ENCODE data around the gene CCNG2. TPM values are rescaled to one million over a fixed set of nuclear protein-coding genes. Genes with fewer than 3 reads are reported as not detected.

Gene CCNG2
- total RNA-seq, 3 donors from 2014 or later (not counting 1 experiment from before 2014, with no cell fraction given) = 35.5 to 91.5 (median 40.6) TPM

GRCh38 chr4:77190053-77190452, 33.0 kb downstream of the CCNG2 start:
- no peaks in the 10 kb centered on the region for H3K36me3 ChIP-seq (ENCODE audit: control insufficient read depth, insufficient read depth, low read length)
- no peak overlapping the region for H3K27ac Mint-ChIP-seq
- H3K4me3 ChIP-seq (ENCODE audit: low read length) = no peak overlapping the region
- DNase-seq = no peak
- no peak overlapping the region for H3K27ac ChIP-seq (ENCODE audit: low read length)
- no peaks in the 10 kb centered on the region for H3K36me3 Mint-ChIP-seq
- H3K27me3 ChIP-seq (ENCODE audit: control insufficient read depth, insufficient read depth, low read length) = no peaks in the 10 kb centered on the region
- H3K4me1 Mint-ChIP-seq = peaks cover 13 to 20% of the 10 kb centered on the region in 2 donors
- H3K27me3 Mint-ChIP-seq (ENCODE audit: low read depth in 2 of 2) = peaks cover 0 to 3% of the 10 kb centered on the region in 2 donors
- TF ChIP-seq CTCF (IDR thresholded peaks at IDR 0.05) = no peak
- no peaks in the 10 kb centered on the region for H3K9me3 ChIP-seq (ENCODE audit: control insufficient read depth, insufficient read depth, low read length)
- no peak for ATAC-seq
- WGBS (ENCODE audit: insufficient coverage) = 88% methylated on average over 1 of the region's 1 CpG
- H3K4me1 ChIP-seq (ENCODE audit: control insufficient read depth, insufficient read depth, low read length) = peaks cover 3% of the 10 kb centered on the region
- no peak overlapping the region for H3K4me3 Mint-ChIP-seq
- intact Hi-C loops (cut with micrococcal nuclease) = no loop called here
- no peaks in the 10 kb centered on the region for H3K9me3 Mint-ChIP-seq

DNA sequence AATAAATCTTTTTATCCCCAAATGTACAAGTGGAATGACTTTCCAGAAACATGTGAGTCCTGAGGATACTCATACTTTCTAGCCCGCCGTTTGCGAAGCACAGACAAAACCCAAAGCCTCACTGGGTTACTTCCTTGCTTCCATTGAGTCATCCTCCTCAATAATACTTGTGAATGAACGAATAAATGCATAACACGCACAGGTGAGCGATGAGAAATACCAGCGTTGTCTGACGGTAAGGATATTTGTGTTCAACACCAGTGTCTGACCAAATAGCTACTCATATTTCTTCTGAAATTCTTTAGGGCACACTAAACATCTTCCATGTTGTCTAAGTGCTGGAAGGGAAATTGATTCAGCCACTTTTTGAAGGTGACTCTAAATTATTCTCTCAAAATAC, 36.0 kb downstream of the CCNG2 start:
- no peaks in the 10 kb centered on the region for H3K36me3 ChIP-seq (ENCODE audit: control insufficient read depth, insufficient read depth, low read length)
- peaks cover 3% of the 10 kb centered on the region for H3K4me1 ChIP-seq (ENCODE audit: control insufficient read depth, insufficient read depth, low read length)
- H3K27me3 ChIP-seq (ENCODE audit: control insufficient read depth, insufficient read depth, low read length) = no peaks in the 10 kb centered on the region
- Mint-ChIP-seq H3K36me3 (no peaks in the 10 kb centered on the region), H3K4me1 (peaks cover 13 to 15% of the 10 kb centered on the region in 2 donors), H3K27me3 (ENCODE audit: low read depth in 2 of 2) (no peaks in the 10 kb centered on the region), H3K4me3 (peak overlapping the region; percentile 86), H3K27ac (peak overlapping the region; percentile 51 to 87), H3K9me3 (no peaks in the 10 kb centered on the region)
- peak overlapping the region; percentile 3 for H3K27ac ChIP-seq (ENCODE audit: low read length)
- DNase-seq = no peak
- H3K9me3 ChIP-seq (ENCODE audit: control insufficient read depth, insufficient read depth, low read length) = no peaks in the 10 kb centered on the region
- intact Hi-C loops (cut with micrococcal nuclease) = no loop called here
- WGBS (ENCODE audit: insufficient coverage) = 82% methylated on average over 8 of the region's 8 CpGs
- ATAC-seq = no peak
- H3K4me3 ChIP-seq (ENCODE audit: low read length) = peak overlapping the region; percentile 27
- TF ChIP-seq CTCF (IDR thresholded peaks at IDR 0.05) = no peak

GRCh38 chr4:77193511-77194102, 36.6 kb downstream of the CCNG2 start:
- no peak for TF ChIP-seq CTCF (IDR thresholded peaks at IDR 0.05)
- Histone ChIP-seq H3K9me3 (ENCODE audit: control insufficient read depth, insufficient read depth, low read length) (no peaks in the 10 kb centered on the region), H3K27me3 (ENCODE audit: control insufficient read depth, insufficient read depth, low read length) (no peaks in the 10 kb centered on the region), H3K4me3 (ENCODE audit: low read length) (peak overlapping the region; percentile 27), H3K27ac (ENCODE audit: low read length) (peak overlapping the region; percentile 52), H3K4me1 (ENCODE audit: control insufficient read depth, insufficient read depth, low read length) (peaks cover 3% of the 10 kb centered on the region), H3K36me3 (ENCODE audit: control insufficient read depth, insufficient read depth, low read length) (no peaks in the 10 kb centered on the region)
- intact Hi-C loops (cut with micrococcal nuclease) = no loop called here
- ATAC-seq = peak; percentile 87 to 99 (median 98)
- peak; percentile 53 to 85 for DNase-seq
- H3K4me1 Mint-ChIP-seq = peaks cover 13 to 15% of the 10 kb centered on the region in 2 donors
- no peaks in the 10 kb centered on the region for H3K9me3 Mint-ChIP-seq
- peak overlapping the region; percentile 86 for H3K4me3 Mint-ChIP-seq
- H3K27ac Mint-ChIP-seq = peak overlapping the region; percentile 51 to 87
- no peaks in the 10 kb centered on the region for H3K36me3 Mint-ChIP-seq
- 1% methylated on average over 17 of the region's 17 CpGs for WGBS (ENCODE audit: insufficient coverage)
- H3K27me3 Mint-ChIP-seq (ENCODE audit: low read depth in 2 of 2) = no peaks in the 10 kb centered on the region

DNA sequence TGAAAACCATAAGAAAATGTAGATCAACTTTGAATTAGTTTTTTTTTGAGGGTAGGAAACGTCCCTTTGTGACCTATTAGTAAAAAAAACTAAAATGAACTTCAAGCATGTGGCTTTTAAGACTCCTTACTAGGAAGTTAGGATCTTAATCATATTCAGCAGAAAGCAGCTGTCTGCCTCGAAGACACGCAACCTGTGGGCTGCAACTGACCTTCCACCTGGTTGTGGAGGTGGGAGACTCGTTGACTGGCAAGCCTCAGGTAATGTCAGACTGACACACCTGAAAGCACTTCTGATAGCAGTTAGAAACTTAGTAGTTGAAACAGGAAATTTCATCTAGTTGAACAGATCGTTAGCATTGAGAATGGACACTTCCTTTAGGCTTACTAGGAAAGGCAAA, 37.4 kb downstream of the CCNG2 start:
- WGBS (ENCODE audit: insufficient coverage) = 36% methylated on average over 5 of the region's 5 CpGs
- H3K27me3 ChIP-seq (ENCODE audit: control insufficient read depth, insufficient read depth, low read length) = no peaks in the 10 kb centered on the region
- ATAC-seq = no peak
- H3K9me3 Mint-ChIP-seq = no peaks in the 10 kb centered on the region
- no peaks in the 10 kb centered on the region for H3K36me3 Mint-ChIP-seq
- TF ChIP-seq CTCF (IDR thresholded peaks at IDR 0.05) = no peak
- peaks cover 13 to 15% of the 10 kb centered on the region in 2 donors for H3K4me1 Mint-ChIP-seq
- H3K27ac Mint-ChIP-seq = peak overlapping the region; percentile 51 to 87
- DNase-seq = no peak
- H3K36me3 ChIP-seq (ENCODE audit: control insufficient read depth, insufficient read depth, low read length) = no peaks in the 10 kb centered on the region
- H3K4me1 ChIP-seq (ENCODE audit: control insufficient read depth, insufficient read depth, low read length) = peaks cover 3% of the 10 kb centered on the region
- H3K27ac ChIP-seq (ENCODE audit: low read length) = peak overlapping the region; percentile 52
- H3K4me3 ChIP-seq (ENCODE audit: low read length) = no peak overlapping the region
- H3K27me3 Mint-ChIP-seq (ENCODE audit: low read depth in 2 of 2) = peaks cover 0 to 4% of the 10 kb centered on the region in 2 donors
- H3K4me3 Mint-ChIP-seq = peak overlapping the region; percentile 86
- no peaks in the 10 kb centered on the region for H3K9me3 ChIP-seq (ENCODE audit: control insufficient read depth, insufficient read depth, low read length)
- intact Hi-C loops (cut with micrococcal nuclease) = no loop called here
